H1 (cell line): ENCODE measurements around the gene SYMPK. TPM values are rescaled to one million over a fixed set of nuclear protein-coding genes. Genes with fewer than 3 reads are reported as not detected.

Experiments used
- CTCF ChIA-PET: fragments of 300-600 bp; sonication (Branson Sonifier 250); formaldehyde crosslinking; loops from one replicate; lab custom pipeline; 2021; ENCODE audit not compliant: partially characterized antibody; lab: Charles Lee
- POLR2A ChIA-PET: fragments of 300-600 bp; sonication (Branson Sonifier 250); formaldehyde crosslinking; loops from one replicate; lab custom pipeline; 2021; ENCODE audit warnings: inconsistent platforms; ENCODE audit not compliant: partially characterized antibody; lab: Charles Lee
- DNase-seq, 2 experiments: peaks; one replicate each; pipeline versions ENCODE4 v3.0.0 to v3.0.0-alpha.2; 2010 to 2022; ENCODE audit warnings: low spot score in 2 of 2, low read depth in 1 of 2, mixed read lengths in 1 of 2
- FAIRE-seq: peaks from 2 replicates; lab custom pipeline; 2011; peaks lifted over from hg19 to GRCh38; lab: Jason Lieb, UNC
- H2AFZ ChIP-seq: 2 replicates; pipeline ENCODE4 v1.8.1; 2012; ENCODE audit warnings: low read length, inconsistent platforms
- H2AK5ac ChIP-seq: 2 replicates; pipeline ENCODE4 v1.6.1; 2013; ENCODE audit warnings: low read depth, low read length
- H2BK120ac ChIP-seq: replicated peaks from 2 replicates; pipeline ENCODE3; 2013; ENCODE audit warnings: low read depth, low read length, inconsistent platforms
- H2BK12ac ChIP-seq: 2 replicates; pipeline ENCODE4 v1.6.1; 2013; ENCODE audit warnings: low read depth, low read length
- H2BK15ac ChIP-seq: 2 replicates; pipeline ENCODE4 v1.6.1; 2013; ENCODE audit warnings: low read length
- H2BK20ac ChIP-seq: 2 replicates; pipeline ENCODE4 v1.6.1; 2013; ENCODE audit warnings: low read length
- H2BK5ac ChIP-seq: 2 replicates; pipeline ENCODE4 v1.6.1; 2013; ENCODE audit warnings: low read depth, low read length
- H3K14ac ChIP-seq: 2 replicates; pipeline ENCODE4 v1.6.1; 2013; ENCODE audit warnings: inconsistent platforms; ENCODE audit not compliant: insufficient read length
- H3K18ac ChIP-seq: 2 replicates; pipeline ENCODE4 v1.6.1; 2013; ENCODE audit warnings: low read length; ENCODE audit errors: extremely low read depth
- H3K23ac ChIP-seq: 2 replicates; pipeline ENCODE4 v1.6.1; 2013; ENCODE audit warnings: inconsistent platforms; ENCODE audit not compliant: insufficient read length
- H3K23me2 ChIP-seq: 2 replicates; pipeline ENCODE4 v1.6.1; 2013; ENCODE audit warnings: low read depth, low read length
- H3K27ac ChIP-seq: 2 replicates; pipeline ENCODE4 v1.6.1; 2011; ENCODE audit warnings: low read depth, low read length, inconsistent platforms
- H3K27me3 ChIP-seq, 4 experiments: replicated peaks in 1 of 4; 1 replicate in 1 of 4; 2 replicates in 3 of 4; pipeline versions ENCODE4 v1.6.1 to v1.8.1; 2011 to 2013; ENCODE audit warnings: low read length in 3 of 4, mild to moderate bottlenecking in 3 of 4, inconsistent platforms in 2 of 4, mixed read lengths in 2 of 4, moderate library complexity in 1 of 4; ENCODE audit not compliant: control insufficient read depth in 3 of 4, insufficient read depth in 3 of 4; ENCODE audit errors: extremely low read depth in 1 of 4
- H3K36me3 ChIP-seq, 4 experiments: 2 replicates each; pipeline versions ENCODE4 v1.6.1 to v1.8.1; 2011 to 2013; ENCODE audit warnings: mild to moderate bottlenecking in 4 of 4, low read length in 3 of 4, moderate library complexity in 2 of 4, control low read depth in 1 of 4, inconsistent platforms in 1 of 4; ENCODE audit not compliant: insufficient read depth in 4 of 4, control insufficient read depth in 2 of 4
- H3K4ac ChIP-seq: replicated peaks from 2 replicates; pipeline ENCODE3; 2013; ENCODE audit warnings: low read length, low read depth, mixed read lengths, inconsistent platforms; ENCODE audit not compliant: insufficient read length
- H3K4me1 ChIP-seq, 4 experiments: replicated peaks in 1 of 4; 1 replicate in 1 of 4; 2 replicates in 3 of 4; pipeline versions ENCODE4 v1.6.1 to v1.8.1; 2011 to 2013; ENCODE audit warnings: low read length in 3 of 4, inconsistent platforms in 2 of 4, mixed read lengths in 1 of 4; ENCODE audit not compliant: insufficient read depth in 4 of 4, control insufficient read depth in 3 of 4
- H3K4me2 ChIP-seq, 2 experiments: 2 replicates each; pipeline versions ENCODE4 v1.6.1 to v1.8.1; 2011 to 2013; ENCODE audit warnings: low read depth in 2 of 2, low read length in 2 of 2, control low read depth in 1 of 2, inconsistent platforms in 1 of 2, mild to moderate bottlenecking in 1 of 2; ENCODE audit not compliant: insufficient read depth in 1 of 2
- H3K4me3 ChIP-seq, 4 experiments: fragments of 200-600, 300-600 bp in 1 of 4; sonication (generic), shearing (Covaris generic), sonication (Bioruptor Twin) in 1 of 4; 2 replicates each; pipeline versions ENCODE4 v1.5.1 to v1.8.1; 2011 to 2016; ENCODE audit warnings: low read length in 4 of 4, low read depth in 3 of 4, control low read depth in 2 of 4, inconsistent platforms in 2 of 4, mild to moderate bottlenecking in 2 of 4, mixed read lengths in 1 of 4, moderate library complexity in 1 of 4; ENCODE audit not compliant: insufficient read depth in 2 of 4; ENCODE audit errors: extremely low read depth in 1 of 4
- H3K56ac ChIP-seq: replicated peaks from 2 replicates; pipeline ENCODE3; 2013; ENCODE audit warnings: low read depth, mild to moderate bottlenecking, mixed read lengths, low read length, inconsistent platforms; ENCODE audit not compliant: insufficient read length
- H3K79me1 ChIP-seq: 2 replicates; pipeline ENCODE4 v1.6.1; 2013; ENCODE audit warnings: low read depth, low read length, control low read depth
- H3K79me2 ChIP-seq, 2 experiments: 2 replicates each; pipeline versions ENCODE4 v1.6.1 to v1.8.1; 2012 to 2013; ENCODE audit warnings: low read length in 2 of 2, mild to moderate bottlenecking in 2 of 2, inconsistent platforms in 1 of 2; ENCODE audit not compliant: insufficient read depth in 2 of 2, control insufficient read depth in 1 of 2
- H3K9ac ChIP-seq, 4 experiments: replicated peaks in 1 of 4; 1 replicate in 1 of 4; 2 replicates in 3 of 4; pipeline versions ENCODE4 v1.6.1 to v1.8.1; 2011 to 2013; ENCODE audit warnings: low read depth in 3 of 4, low read length in 3 of 4, control low read depth in 2 of 4, mild to moderate bottlenecking in 2 of 4, moderate library complexity in 2 of 4, inconsistent platforms in 1 of 4; ENCODE audit errors: extremely low read depth in 1 of 4
- H3K9me3 ChIP-seq, 2 experiments: 2 replicates each; pipeline versions ENCODE4 v1.6.1 to v1.8.1; 2012 to 2013; ENCODE audit warnings: mild to moderate bottlenecking in 2 of 2, moderate library complexity in 2 of 2, control low read depth in 1 of 2, inconsistent platforms in 1 of 2, low read depth in 1 of 2, low read length in 1 of 2, mixed read lengths in 1 of 2; ENCODE audit not compliant: insufficient read depth in 2 of 2
- H4K20me1 ChIP-seq, 2 experiments: replicated peaks in 1 of 2; 2 replicates each; pipeline versions ENCODE3 to v1.8.1; 2011 to 2013; ENCODE audit warnings: inconsistent platforms in 2 of 2, low read length in 2 of 2, mild to moderate bottlenecking in 1 of 2; ENCODE audit not compliant: insufficient read depth in 2 of 2, control insufficient read depth in 1 of 2
- H4K5ac ChIP-seq: 2 replicates; pipeline ENCODE4 v1.6.1; 2013; ENCODE audit warnings: low read length, low read depth, mixed read lengths, inconsistent platforms; ENCODE audit not compliant: insufficient read length
- H4K8ac ChIP-seq: 2 replicates; pipeline ENCODE4 v1.8.0; 2013; ENCODE audit warnings: mild to moderate bottlenecking, moderate library complexity, low read length, inconsistent platforms; ENCODE audit not compliant: insufficient read depth; ENCODE audit errors: extremely low read depth
- H4K91ac ChIP-seq: replicated peaks from 2 replicates; pipeline ENCODE3; 2013; ENCODE audit warnings: low read length, mixed read lengths, inconsistent platforms; ENCODE audit not compliant: insufficient read length
- CEBPB ChIP-seq: IDR thresholded peaks from 2 replicates; pipeline ENCODE4 v1.6.1; 2012; ENCODE audit warnings: low read depth, low read length
- EZH2 ChIP-seq: fragments of 200-600 bp; sonication (generic); IDR thresholded peaks from 2 replicates; pipeline ENCODE4 v1.7.1; 2012; ENCODE audit warnings: low read depth, mild to moderate bottlenecking, moderate library complexity, low read length, inconsistent platforms; ENCODE audit not compliant: severe bottlenecking
- JUND ChIP-seq: IDR thresholded peaks from 2 replicates; pipeline ENCODE4 v1.6.1; 2011; ENCODE audit warnings: mild to moderate bottlenecking, improper control_type of control experiment, low read length
- POLR2A ChIP-seq, 2 experiments: IDR thresholded peaks; 1 replicate in 1 of 2; 2 replicates in 1 of 2; pipeline ENCODE4 v1.6.1; 2011; ENCODE audit warnings: low read depth in 2 of 2, low read length in 2 of 2, mild to moderate bottlenecking in 2 of 2; ENCODE audit errors: control extremely low read depth in 1 of 2
- POU5F1 ChIP-seq: IDR thresholded peaks from 2 replicates; pipeline ENCODE4 v1.6.1; 2011; ENCODE audit warnings: low read depth, mild to moderate bottlenecking, low read length, moderate library complexity
- SIN3A ChIP-seq, 2 experiments: IDR thresholded peaks in 1 of 2; conservative IDR thresholded peaks in 1 of 2; 2 replicates each; pipeline ENCODE4 v1.6.1; 2011 to 2012; ENCODE audit warnings: low read length in 2 of 2, improper control_type of control experiment in 1 of 2, low read depth in 1 of 2, mild to moderate bottlenecking in 1 of 2
- TBP ChIP-seq: IDR thresholded peaks from 2 replicates; pipeline ENCODE4 v1.6.1; 2011; ENCODE audit warnings: low read depth, low read length, improper control_type of control experiment
- WGBS, 2 experiments: shearing (Covaris generic) in 1 of 2; methylation state at CpG; one replicate each; pipeline versions ENCODE4 v1.1.6 to v1.1.7; 2013 to 2015; ENCODE audit warnings: low lambda C conversion rate in 2 of 2, mixed read lengths in 2 of 2, inconsistent platforms in 1 of 2, low coverage in 1 of 2, missing lambda C conversion rate in 1 of 2; ENCODE audit not compliant: insufficient replicate concordance in 2 of 2, insufficient coverage in 1 of 2, insufficient read length in 1 of 2; ENCODE audit errors: extremely low coverage in 1 of 2, missing lambda C conversion rate in 1 of 2; 5-methylcytosine and 5-hydroxymethylcytosine counted together
- polyA plus RNA-seq, 7 experiments: library from polyadenylated mRNA; depleted of rRNA in 3 of 7; stranded (reverse) in 5 of 7; unstranded in 2 of 7; fragments of >200 nt in 5 of 7; fragments of 200-250 nt in 2 of 7; gene quantifications; 1 replicate in 5 of 7; 2 replicates in 1 of 7; 4 replicates in 1 of 7; pipeline versions ENCODE4 v1.2.1 to v1.2.3, GENCODE V29; 2011 to 2013; ENCODE audit warnings: missing spikeins in 2 of 7, mixed read lengths in 2 of 7
- total RNA-seq: library from RNA; stranded (reverse); fragmentation: NEBNext Ultra II Directional; extraction: Animal tissue kit (Norgen Biotek cat#: 25700); gene quantifications from 2 replicates; pipeline ENCODE4 v1.2.1, GENCODE V29; 2021
- TF ChIP-seq, protein P1 (sequence below): IDR thresholded peaks from 2 replicates; pipeline ENCODE4 v1.6.1; 2012; ENCODE audit warnings: inconsistent platforms
- TF ChIP-seq, protein P2 (sequence below): IDR thresholded peaks from 2 replicates; pipeline ENCODE4 v1.6.1; 2012; ENCODE audit warnings: low read length, inconsistent platforms

The SYMPK gene
- total and polyA plus RNA-seq, 2 of the 8 experiments (the other 6 are each of a cell fraction or from before 2014, with no cell fraction given), result 93.6 to 99.5 TPM

- 0% methylated on average over 40 of the region's 69 CpGs; no CpG with 5 or more reads in 1 of the 2 experiments for WGBS, 2 experiments
- FAIRE-seq, result no peak
- no peaks in the 10 kb centered on the region for H3K9me3 ChIP-seq
- H3K4me3 ChIP-seq, result peak overlapping the region; percentile 58 to 74 (median 66)
- peak overlapping the region; percentile 96 for H4K91ac ChIP-seq
- H3K4ac ChIP-seq, result no peak overlapping the region
- peaks cover 2 to 10% of the 10 kb centered on the region in 2 experiments for H4K20me1 ChIP-seq
- H3K9ac ChIP-seq, result 0 out of 7 replicates have a peak overlapping the region, but pooled peaks of 1 of the 4 experiments have one; percentile 29
- peaks cover 0 to 8% (median 2%) of the 10 kb centered on the region in 4 experiments; a peak in 3 of 8 replicates for H3K36me3 ChIP-seq
- no peak overlapping the region; the same call in 1 of the 2 replicates for H3K18ac ChIP-seq
- H2AK5ac ChIP-seq, result no peak overlapping the region
- peak overlapping the region; percentile 83 to 95 for H3K4me2 ChIP-seq
- no peak overlapping the region for H2BK20ac ChIP-seq
- POLR2A ChIA-PET, result interaction anchor here (0.7 to 3.4 kb wide), 8 partner anchors 9 to 84 kb away, joined by 3 to 21 read pairs (median 4); partner anchors contain the start of gene IRF2BP1
- H2BK120ac ChIP-seq, result no peak overlapping the region
- no peak overlapping the region for H2BK5ac ChIP-seq
- no peaks in the 10 kb centered on the region for H3K79me2 ChIP-seq
- no peak for DNase-seq
- peak overlapping the region; percentile 30 for H3K56ac ChIP-seq
- no peak overlapping the region for H2AFZ ChIP-seq
- H3K4me1 ChIP-seq, result peaks cover 0 to 2% (median under 1%) of the 10 kb centered on the region in 4 experiments; a peak in 3 of 7 replicates
- peak overlapping the region; percentile 89; the same call in 1 of the 2 replicates for H4K8ac ChIP-seq
- CTCF ChIA-PET, result interaction anchor here (0.7 to 3.2 kb wide), 8 partner anchors 9 to 107 kb away, joined by 3 to 11 read pairs (median 6); no protein-coding TSS in a partner anchor
- H2BK12ac ChIP-seq, result 0 out of 2 replicates have a peak overlapping the region, but pooled peaks have one; percentile 68
- H3K27ac ChIP-seq, result no peak overlapping the region
- H4K5ac ChIP-seq, result no peak overlapping the region
- no peak overlapping the region for H3K23ac ChIP-seq
- peaks cover 0 to 16% (median 11%) of the 10 kb centered on the region in 4 experiments; a peak in 6 of 7 replicates for H3K27me3 ChIP-seq
- H3K14ac ChIP-seq, result no peak overlapping the region
- H2BK15ac ChIP-seq, result no peak overlapping the region
- H3K23me2 ChIP-seq, result peaks cover 22% of the 10 kb centered on the region; the same call in 1 of the 2 replicates
- peaks cover 3% of the 10 kb centered on the region; the same call in 1 of the 2 replicates for H3K79me1 ChIP-seq
- TF ChIP-seq JUND (no peak), CEBPB (peak; percentile 92), EZH2 (peak; percentile 64), POU5F1 (no peak), TBP (0 out of 2 replicates have a peak, but pooled peaks have one; percentile 4), POLR2A (IDR thresholded peaks at IDR 0.05; ENCODE audit: control extremely low read depth in 1 of 2, low read depth in 2 of 2, low read length in 2 of 2) (no peak), SIN3A (conservative IDR thresholded peaks at IDR 0.05 in 1 of 2, IDR thresholded peaks at IDR 0.05 in 1 of 2; ENCODE audit: low read depth in 1 of 2, low read length in 2 of 2) (no peak)
- TF ChIP-seq, protein P1, sequence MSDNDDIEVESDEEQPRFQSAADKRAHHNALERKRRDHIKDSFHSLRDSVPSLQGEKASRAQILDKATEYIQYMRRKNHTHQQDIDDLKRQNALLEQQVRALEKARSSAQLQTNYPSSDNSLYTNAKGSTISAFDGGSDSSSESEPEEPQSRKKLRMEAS, result peak; percentile 69; the same call in 1 of the 2 replicates
- TF ChIP-seq, protein P2, sequence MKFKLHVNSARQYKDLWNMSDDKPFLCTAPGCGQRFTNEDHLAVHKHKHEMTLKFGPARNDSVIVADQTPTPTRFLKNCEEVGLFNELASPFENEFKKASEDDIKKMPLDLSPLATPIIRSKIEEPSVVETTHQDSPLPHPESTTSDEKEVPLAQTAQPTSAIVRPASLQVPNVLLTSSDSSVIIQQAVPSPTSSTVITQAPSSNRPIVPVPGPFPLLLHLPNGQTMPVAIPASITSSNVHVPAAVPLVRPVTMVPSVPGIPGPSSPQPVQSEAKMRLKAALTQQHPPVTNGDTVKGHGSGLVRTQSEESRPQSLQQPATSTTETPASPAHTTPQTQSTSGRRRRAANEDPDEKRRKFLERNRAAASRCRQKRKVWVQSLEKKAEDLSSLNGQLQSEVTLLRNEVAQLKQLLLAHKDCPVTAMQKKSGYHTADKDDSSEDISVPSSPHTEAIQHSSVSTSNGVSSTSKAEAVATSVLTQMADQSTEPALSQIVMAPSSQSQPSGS, result no peak
Measured at GRCh38 chr19:45901432-45901911, 38.5 kb upstream of the SYMPK start.
